OCI-LY3 (cell line): ENCODE measurements around the gene ADGRG7.

Experiments used
- EZH2phosphoT487 ChIP-seq: fragments of 200-600 bp; shearing (Covaris generic); IDR thresholded peaks from 2 replicates; pipeline ENCODE4 v1.6.1; 2018; ENCODE audit warnings: antibody characterized with exemption, mixed run types, low read depth
- TF ChIP-seq, protein P1 (sequence below): fragments of 200-600, 300-600 bp; sonication (generic); IDR thresholded peaks from 2 replicates; pipeline ENCODE4 v1.5.1; 2014; ENCODE audit warnings: antibody characterized with exemption, low read length, low read depth

DNA sequence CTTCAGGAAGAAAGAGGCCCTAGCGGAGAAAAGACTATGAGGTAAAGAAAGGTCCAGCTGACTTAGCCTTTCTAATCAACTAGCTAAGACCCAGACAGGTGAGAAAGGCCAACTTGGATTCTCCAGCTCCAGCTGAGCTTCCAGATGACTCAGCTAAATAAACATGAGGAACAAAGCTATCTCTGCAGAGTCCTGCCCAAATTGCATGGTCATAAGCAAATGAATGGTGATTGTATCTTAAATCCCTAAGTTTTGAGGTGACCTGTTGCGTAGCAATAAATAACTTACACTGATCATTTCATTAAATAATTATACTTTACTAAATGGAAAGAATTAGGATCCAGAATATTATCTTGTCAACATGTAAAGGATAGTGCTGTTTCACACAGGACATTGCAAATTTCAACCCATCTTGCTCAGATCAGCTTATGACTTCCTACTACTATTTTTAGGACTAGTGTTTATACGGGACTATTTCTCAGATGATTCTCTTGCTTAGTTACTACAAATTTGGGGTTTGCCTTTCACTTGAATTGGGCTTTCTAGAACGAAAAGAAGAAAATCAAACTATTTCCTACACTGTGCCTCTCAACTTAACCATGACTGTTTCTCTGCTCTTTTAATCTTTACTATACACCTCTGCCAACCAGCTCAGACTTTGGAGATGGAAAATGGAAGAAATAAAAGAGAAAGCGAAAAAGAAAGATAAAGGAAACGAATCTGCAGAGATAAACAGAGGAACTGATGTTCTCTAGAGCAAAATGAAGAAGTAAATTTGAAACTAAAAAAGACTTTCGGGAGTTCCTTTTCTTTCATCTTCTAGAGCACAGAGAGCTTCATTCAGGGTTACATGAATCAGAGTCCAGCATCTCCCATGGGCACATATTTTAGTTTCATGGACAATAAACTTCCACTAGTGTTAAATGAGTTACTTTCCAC lies 6.6 kb upstream of the ADGRG7 start:
- TF ChIP-seq, protein P1, sequence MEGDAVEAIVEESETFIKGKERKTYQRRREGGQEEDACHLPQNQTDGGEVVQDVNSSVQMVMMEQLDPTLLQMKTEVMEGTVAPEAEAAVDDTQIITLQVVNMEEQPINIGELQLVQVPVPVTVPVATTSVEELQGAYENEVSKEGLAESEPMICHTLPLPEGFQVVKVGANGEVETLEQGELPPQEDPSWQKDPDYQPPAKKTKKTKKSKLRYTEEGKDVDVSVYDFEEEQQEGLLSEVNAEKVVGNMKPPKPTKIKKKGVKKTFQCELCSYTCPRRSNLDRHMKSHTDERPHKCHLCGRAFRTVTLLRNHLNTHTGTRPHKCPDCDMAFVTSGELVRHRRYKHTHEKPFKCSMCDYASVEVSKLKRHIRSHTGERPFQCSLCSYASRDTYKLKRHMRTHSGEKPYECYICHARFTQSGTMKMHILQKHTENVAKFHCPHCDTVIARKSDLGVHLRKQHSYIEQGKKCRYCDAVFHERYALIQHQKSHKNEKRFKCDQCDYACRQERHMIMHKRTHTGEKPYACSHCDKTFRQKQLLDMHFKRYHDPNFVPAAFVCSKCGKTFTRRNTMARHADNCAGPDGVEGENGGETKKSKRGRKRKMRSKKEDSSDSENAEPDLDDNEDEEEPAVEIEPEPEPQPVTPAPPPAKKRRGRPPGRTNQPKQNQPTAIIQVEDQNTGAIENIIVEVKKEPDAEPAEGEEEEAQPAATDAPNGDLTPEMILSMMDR = no peak
- TF ChIP-seq EZH2phosphoT487 = no peak
